Uterus (tissue), 2 donors: ENCODE data around the gene N4BP2.

Experiments used
- POLR2A ChIP-seq, 2 donors: fragments of 450-650 bp; IDR thresholded peaks; one replicate each; pipeline ENCODE4 v1.6.1; 2016; ENCODE audit warnings: antibody characterized with exemption in 2 of 2, mild to moderate bottlenecking in 1 of 2, moderate library complexity in 1 of 2
- TF ChIP-seq, protein P1 (sequence below), 4 experiments: fragments of 200-600 bp in 2 of 4; fragments of 450-650 bp in 2 of 4; sonication (generic) in 2 of 4; IDR thresholded peaks; one replicate each; pipeline ENCODE4 v1.5.1; 2016 to 2019; ENCODE audit warnings: antibody characterized with exemption in 4 of 4, mild to moderate bottlenecking in 2 of 4, moderate library complexity in 1 of 4

DNA sequence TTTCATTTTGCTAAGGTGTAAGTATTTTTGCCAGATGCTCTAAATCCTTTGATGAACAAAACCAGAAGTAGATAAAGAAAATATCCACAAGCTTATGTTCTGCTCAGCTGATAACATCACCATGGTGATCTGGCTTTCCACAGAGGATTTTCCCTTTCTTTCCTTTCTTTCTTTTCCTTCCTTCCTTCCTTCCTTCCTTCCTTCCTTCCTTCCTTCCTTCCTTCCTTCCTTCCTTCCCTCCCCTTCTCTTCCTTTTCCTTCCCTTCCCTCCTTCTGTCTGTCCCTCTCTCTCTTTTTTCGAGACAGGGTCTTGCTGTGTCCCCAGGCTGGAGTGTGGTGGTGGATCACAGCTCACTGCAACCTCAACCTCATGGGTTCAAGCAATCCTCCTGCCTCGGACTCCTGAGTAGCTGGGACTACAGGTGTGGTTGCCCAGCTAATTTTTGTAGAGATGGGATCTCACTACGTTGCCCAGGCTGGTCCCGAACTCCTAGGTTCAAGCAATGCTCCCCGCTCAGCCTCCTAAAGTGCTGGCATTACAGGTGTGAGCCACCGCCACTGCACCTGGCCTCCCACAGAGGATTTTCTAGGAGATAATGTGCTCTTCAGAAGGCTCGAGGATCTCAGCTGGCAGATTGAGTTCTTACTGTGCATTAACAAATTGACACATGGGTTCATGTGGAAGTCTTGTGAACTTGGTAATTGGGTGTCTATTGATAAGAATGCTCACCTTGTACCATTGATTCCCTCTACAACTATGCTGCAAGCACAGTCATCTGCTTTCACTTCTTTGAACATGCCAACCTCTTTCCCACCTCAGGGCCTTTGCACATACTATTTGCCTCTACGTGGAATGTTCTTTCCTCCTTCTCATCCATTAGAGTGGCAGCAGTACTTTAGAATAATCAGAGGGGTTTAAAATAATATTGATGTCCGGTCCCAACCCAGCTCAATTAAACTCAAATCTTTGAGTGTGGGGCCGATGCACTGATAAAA is 138.8 kb downstream of the N4BP2 start:
- TF ChIP-seq, protein P1, sequence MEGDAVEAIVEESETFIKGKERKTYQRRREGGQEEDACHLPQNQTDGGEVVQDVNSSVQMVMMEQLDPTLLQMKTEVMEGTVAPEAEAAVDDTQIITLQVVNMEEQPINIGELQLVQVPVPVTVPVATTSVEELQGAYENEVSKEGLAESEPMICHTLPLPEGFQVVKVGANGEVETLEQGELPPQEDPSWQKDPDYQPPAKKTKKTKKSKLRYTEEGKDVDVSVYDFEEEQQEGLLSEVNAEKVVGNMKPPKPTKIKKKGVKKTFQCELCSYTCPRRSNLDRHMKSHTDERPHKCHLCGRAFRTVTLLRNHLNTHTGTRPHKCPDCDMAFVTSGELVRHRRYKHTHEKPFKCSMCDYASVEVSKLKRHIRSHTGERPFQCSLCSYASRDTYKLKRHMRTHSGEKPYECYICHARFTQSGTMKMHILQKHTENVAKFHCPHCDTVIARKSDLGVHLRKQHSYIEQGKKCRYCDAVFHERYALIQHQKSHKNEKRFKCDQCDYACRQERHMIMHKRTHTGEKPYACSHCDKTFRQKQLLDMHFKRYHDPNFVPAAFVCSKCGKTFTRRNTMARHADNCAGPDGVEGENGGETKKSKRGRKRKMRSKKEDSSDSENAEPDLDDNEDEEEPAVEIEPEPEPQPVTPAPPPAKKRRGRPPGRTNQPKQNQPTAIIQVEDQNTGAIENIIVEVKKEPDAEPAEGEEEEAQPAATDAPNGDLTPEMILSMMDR (IDR thresholded peaks at IDR 0.05): no peak
- TF ChIP-seq POLR2A (IDR thresholded peaks at IDR 0.05): no peak
